Left renal cortex interstitium (tissue), 4 donors: Measurements from ENCODE around the gene CCDC178. TPM values are rescaled to one million over a fixed set of nuclear protein-coding genes. Genes with fewer than 3 reads are reported as not detected.
A peak's percentile ranks its signal among the peaks of the same experiment; 100 is the strongest.

Experiments used
- DNase-seq, 4 donors: peaks; one replicate each; pipeline ENCODE4 v3.0.0-alpha.2; 2013; ENCODE audit warnings: low read depth in 4 of 4, low spot score in 2 of 4, missing footprints in 1 of 4
- polyA plus RNA-seq, 4 donors: library from polyadenylated mRNA; unstranded; fragments of 120-200 nt; gene quantifications; one replicate each; pipeline ENCODE4 v1.2.1, GENCODE V29; 2013; ENCODE audit not compliant: insufficient read length in 4 of 4

Gene CCDC178
- polyA plus RNA-seq, 4 donors = 1.4 to 2.0 (median 1.8) TPM

GRCh38 chr18:33135951-33136660, 304.4 kb downstream of the CCDC178 start:
- DNase-seq = no peak

GRCh38 chr18:33132657-33133056, 307.9 kb downstream of the CCDC178 start:
- DNase-seq = no peak

- no peak for DNase-seq
These were observed 311.9 kb downstream of the CCDC178 start for GRCh38 chr18:33128581-33128980.

DNA sequence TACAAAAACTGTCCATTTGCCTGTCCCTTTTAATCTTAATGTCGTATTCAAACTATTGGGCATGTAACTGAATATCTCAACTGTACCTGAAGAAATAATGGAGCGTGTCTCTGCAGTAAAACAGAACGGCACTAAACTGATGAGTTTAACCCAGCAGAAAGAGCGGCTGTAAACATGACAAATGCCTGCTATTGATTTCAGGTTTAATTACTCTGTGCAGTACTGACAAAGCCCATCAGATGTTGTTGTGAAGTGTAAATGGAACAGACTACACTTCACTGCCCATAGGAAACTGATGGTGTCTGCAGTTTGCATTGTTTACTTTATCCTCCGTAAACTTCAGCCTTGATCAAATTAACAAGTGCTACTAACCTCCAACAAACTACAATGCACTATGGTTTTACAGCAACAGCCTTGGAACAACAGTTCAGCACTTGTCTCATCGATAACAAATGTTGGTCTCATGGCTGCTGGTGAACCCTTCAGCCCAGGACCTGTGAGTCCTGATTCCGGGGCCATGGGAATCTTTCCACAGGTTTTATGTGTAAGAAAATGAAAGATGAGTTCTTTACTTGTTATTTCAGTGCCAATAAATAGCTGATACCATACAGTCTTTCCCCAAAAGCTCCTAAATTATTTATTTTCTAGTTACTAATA, 316.5 kb downstream of the CCDC178 start:
- peak in 2 of 4 donors; percentile 46 to 55 for DNase-seq

GRCh38 chr18:33116376-33116775, 324.1 kb downstream of the CCDC178 start:
- no peak for DNase-seq

DNA sequence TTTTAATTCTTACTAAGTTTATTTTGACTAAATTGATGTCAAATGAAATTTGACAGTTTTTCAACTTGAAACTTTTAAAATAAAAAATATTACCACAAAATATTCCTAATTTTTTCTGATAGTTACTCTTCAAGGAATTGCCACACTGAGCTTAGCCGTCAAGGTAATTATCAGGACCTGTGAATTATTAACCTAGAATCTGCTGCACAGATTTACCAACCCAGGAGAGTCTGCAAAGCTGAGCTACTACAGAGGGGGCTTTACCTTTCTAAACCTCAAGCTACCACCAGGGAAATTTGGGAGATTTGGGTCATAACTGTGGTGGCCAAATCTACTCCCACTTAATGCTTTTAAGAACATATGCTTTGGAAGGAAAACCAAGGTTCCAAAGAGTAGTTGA, 324.6 kb downstream of the CCDC178 start:
- DNase-seq = no peak

DNA sequence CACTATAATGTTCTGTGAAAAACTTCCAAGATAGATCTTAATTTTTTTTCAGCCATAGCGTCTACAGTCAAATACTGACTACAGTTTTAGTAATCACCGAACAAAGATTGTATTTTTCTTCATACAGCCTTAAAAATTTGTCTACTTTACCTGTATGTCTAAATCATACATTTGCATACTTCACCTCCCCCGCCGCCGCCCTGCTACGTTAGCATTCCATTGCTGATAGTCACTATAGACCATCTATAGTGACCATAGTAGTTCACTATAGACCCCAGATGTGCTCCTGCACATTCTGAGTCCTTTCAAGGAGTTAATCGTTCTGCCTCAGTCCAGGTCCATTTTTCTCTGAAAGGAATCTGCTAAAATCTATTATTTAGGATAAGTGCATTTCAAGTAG, 325.0 kb downstream of the CCDC178 start:
- DNase-seq = no peak

GRCh38 chr18:33114749-33115148, 325.8 kb downstream of the CCDC178 start:
- no peak for DNase-seq

DNA sequence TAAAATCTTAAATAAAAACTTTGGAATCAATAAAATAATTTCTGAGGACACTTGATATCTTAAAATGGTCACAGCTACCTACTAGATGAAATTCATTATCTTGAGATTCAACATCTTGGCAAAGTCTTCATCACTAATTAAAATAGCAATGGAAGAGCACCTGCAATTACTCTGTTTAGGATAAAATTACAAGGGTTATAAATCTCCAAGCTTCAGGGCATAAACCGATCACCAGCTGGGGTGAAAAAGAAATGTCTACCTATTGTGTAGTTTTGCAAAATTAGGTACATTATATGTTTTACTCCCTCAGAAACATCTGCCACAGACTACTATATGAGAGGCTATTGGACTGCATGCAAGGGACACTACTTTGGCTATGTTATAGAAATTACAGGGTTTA, 327.1 kb downstream of the CCDC178 start:
- no peak for DNase-seq

GRCh38 chr18:33107511-33107910, 333.0 kb downstream of the CCDC178 start:
- no peak for DNase-seq

DNA sequence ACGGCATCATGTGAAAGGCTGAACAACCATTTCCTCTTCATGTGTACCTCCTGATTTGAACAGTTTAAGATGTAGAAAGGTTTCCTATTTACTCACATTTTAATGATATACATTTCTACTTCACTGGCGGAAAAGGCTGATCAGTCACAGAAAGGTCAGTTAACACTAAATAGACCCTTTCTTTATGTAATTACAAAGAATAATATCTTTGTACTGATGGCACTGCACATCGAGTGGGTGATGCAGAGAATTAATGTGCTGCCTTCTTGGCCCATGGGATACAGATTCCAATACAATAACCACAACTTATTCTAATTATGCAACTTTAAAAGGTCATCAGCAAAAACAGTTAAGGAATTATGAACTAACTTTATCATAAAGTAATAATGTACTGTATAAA, 339.2 kb downstream of the CCDC178 start:
- DNase-seq = no peak

DNA sequence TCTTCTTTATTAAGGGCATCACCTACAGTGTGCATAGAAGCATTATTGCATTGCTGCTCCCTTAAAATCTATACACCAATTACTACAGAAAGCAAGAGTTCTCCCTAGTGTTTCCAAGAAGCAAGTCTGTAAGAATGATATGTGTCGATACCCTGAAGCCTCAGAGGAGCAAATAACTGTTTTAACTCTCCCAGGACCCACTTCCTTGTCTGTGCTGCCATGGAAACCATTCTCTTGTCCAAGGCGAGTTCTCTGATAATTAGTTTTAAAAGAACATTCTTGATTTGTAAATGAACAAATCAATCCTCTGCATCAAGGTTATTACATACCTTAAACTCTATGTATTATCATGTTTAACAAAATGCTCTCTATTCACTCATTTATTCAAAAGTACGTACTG, 340.9 kb downstream of the CCDC178 start:
- no peak for DNase-seq

- no peak for DNase-seq
These were observed 343.4 kb downstream of the CCDC178 start for GRCh38 chr18:33097126-33097525.

- DNase-seq = no peak
These were observed 350.1 kb downstream of the CCDC178 start for GRCh38 chr18:33090461-33090860.

- no peak for DNase-seq
These were observed 363.9 kb downstream of the CCDC178 start for GRCh38 chr18:33076601-33077000.

GRCh38 chr18:33074125-33074524, 366.4 kb downstream of the CCDC178 start:
- DNase-seq = no peak

DNA sequence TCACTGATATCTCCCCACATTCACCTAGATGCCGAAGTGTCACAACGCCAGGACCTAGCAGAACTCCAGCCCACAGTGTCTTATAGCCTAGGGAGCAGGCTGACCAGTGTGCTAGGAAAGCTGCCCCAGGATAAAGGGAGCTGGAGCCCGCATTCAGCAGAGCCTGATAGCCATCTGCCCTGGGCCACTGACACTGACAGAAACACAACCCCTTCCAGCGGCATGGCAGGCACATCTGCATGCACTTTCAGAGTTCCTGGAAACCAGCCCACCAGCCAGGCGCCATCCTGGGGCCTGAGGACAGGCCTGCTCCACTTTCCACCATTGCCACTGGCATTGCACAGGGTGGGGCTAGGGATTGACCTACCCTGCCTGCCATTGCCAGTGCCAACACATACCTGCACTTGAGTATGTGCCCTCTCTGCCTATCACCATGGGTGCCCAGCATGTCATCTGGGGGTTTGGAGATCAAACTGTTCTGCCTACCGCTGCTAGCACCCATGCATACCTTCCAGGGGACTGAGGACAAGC, 377.6 kb downstream of the CCDC178 start:
- no peak for DNase-seq

DNA sequence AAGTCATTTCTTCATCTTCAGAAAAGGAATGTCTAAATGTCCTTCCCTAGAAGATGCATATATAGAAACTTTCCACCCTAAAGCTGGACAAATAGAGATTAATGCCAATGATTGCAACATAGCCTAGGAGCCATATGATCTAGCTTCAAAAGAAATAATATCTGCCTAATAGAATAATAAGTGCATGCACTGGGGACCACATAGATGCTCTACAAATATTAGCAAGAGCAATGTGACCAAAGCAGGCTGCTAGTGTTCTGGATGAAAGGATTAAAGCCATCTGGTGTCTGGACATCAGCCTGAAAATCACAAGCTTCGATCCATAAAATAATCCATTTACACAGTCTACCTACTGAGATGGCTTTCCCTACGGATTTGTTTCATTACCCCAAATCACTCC, 387.6 kb downstream of the CCDC178 start:
- no peak for DNase-seq

DNA sequence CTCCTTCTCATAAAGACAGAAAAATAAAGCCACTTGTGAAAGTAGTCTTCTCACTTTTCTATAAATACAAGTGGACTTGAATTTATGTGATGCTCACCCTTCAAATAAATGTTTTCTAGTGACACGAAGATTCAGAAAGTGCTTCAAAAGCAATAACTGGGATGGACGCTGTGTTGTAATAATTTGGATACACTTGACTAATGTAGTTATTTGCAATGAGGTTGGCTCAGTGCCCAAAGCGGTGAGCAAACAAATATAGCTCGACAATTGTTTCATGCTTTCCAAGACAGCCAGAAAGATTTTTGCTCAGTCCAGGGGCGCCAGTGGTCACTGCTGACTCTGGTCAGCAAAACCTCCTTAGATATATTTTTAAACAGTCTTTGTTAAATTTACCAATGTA, 389.1 kb downstream of the CCDC178 start:
- DNase-seq = peak in 1 of 4 donors; percentile 17

DNA sequence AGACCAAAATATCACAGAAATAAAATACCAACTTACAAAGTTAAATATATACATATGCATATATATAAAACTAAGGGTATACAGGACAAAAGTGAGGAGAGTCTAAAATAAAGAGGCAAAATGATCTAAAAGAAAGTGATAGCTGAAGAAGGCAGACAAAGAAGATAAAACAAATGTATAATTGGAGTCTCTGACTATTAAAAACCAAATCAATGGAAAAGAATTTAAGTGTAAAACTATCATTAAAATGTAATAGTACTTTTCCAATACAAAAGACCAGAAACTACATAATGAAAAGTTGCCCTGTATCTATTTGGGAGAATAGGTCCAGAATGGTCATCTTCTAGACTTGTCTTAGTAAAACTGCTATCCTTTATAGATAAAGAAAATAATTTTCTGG, 400.3 kb downstream of the CCDC178 start:
- DNase-seq = no peak

DNA sequence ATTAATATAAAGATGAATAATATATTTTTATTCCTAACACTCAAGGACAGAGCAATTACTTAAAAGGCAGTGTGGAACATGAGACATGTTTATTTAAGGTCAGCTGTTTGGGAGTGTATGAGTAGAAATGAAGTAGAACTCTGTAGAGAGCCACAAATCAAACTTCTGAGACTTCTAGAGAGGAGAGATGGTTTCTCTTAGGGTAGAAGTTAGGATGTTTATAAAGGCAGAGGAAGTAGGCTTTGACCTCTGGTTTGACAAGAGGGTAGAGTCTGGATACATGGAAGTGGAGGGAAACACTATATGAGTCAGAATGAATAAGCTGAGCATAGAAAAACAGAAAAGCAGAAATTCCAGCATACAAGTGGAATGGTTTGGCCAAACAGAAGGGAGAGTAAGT, 405.6 kb downstream of the CCDC178 start:
- DNase-seq = no peak

- DNase-seq = no peak
These were observed 406.3 kb downstream of the CCDC178 start for GRCh38 chr18:33034212-33034611.
